Activated CD8-positive, alpha-beta memory T cell treated with anti-CD3 and anti-CD28 coated beads for 1 hour (primary cell): ENCODE results near the gene MKX.

Source experiments
- DNase-seq, 2 donors: peaks; one replicate each; pipeline ENCODE4 v3.0.0-alpha.2; 2020; ENCODE audit warnings: low read depth in 1 of 2; ENCODE audit errors: extremely low read depth in 1 of 2

MKX gene

DNA sequence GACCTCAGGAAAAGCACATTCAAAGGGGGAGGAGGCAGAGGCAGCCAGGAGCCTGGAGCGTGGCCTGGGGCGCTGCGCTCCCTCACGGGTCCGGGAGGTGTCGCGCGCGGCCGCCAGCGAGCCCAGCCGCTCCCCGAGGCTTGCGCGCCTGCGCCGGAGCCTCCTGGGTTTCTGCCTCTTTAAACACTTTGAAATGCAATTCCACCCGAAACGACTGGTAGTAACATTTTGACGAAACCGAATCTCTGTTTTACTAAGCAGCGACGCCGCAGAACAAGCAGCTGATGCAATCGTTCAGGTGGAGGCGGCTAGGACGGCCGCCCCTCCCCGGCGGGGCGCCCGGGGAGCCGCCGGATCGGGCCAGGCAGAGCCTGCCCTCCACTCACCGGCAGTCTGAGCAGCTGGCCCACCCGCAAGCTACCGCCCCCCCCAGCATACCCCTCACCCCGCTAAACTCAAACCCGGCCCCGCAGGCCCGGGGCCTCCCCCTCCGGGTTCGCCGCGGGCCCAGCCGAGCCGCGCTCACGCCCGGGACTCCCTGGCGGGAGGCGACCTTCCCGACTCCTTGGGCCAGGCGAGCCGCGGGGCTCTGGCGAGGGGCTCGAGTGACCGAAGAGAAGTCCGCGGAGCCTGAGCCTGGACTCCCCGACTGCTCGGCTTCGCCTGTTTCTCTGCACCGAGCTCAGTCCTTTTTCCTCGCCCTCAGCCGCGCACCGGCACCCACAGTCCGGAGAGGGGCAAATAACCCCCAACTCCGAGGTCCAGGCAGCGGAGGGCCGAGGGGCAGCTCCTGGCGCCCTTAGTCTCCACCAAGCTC is 3.2 kb downstream of the MKX start:
- DNase-seq, result peak; percentile 33 to 62

DNA sequence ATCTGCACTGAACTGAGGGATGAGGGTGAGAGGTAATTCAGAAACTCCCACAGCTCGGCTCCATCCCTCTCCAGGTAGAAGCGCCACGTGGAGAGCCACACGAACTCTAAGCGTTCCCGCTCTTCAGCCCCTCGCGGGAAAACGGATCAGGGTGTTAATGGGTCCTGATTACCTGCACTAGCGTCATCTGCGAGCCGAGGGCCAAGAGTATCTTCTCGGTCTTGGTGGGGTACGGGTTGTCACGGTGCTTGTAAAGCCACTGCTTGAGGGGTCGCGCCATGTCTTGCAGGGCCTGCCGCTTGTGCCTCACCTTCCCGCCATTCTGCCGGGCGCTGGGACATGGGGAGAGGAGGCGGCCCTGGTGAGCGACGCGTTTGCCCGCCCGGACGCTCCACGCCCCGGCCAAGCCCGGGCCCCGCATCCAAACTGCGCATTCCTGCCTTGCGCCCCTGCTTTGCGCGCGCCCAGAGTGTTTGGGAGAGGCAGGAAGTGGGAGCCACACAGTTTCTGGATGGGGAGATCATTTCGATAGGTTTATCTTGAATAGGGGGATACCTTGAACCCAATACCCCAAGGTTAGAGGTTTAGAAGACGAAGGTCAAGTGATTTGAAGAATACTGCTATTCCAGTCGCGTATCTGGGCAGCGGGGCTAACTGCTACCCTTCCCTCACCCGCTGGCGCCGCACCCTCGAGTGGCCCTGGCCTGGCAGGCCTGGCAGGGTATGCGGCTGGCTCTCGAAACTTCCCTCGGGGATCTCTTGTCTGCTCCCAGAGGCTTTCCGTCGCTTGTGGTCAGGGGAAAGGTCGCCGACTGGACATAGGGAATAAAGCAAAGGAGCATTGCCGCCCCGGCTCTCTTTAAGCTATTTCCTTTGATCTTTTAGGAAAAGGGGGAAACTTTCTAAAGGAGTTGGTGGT is 4.2 kb downstream of the MKX start:
- DNase-seq, result no peak

DNA sequence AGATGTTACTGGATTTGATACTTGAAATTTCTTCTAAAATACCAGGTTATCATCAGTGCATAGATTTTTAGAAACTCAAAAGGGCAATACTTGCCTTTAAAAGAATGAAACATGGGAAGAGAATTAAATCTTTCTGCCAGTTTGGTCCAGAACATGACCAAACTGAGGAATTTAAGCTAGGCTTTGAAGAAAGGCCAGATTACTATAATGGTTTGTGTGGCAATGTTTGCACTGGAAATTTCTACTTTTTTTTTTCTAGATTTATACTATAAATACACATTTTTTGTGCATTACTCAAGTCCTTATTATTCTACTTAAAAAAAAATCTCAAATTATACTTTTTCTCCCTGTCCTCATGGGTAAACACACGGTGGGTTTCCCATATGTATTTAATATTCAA is 9.2 kb downstream of the MKX start:
- no peak for DNase-seq

DNA sequence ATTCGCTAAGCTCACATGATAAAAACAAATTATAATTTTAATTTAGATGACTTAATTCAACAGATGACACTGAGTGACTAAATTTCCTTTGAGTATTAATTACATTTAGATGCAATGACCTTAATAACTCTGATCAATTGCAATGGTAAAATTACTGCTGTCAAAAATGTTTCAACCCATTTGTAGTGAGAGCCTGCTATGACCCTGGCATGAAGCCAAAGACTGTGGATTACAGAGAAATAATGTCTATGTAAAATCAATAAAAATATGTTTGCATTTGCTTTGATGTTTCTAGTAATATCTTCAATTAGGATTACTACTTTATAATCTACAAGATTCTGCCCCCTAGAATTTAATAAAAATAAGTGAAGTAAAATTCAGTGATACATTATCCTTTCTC is 15.6 kb downstream of the MKX start:
- no peak for DNase-seq

DNA sequence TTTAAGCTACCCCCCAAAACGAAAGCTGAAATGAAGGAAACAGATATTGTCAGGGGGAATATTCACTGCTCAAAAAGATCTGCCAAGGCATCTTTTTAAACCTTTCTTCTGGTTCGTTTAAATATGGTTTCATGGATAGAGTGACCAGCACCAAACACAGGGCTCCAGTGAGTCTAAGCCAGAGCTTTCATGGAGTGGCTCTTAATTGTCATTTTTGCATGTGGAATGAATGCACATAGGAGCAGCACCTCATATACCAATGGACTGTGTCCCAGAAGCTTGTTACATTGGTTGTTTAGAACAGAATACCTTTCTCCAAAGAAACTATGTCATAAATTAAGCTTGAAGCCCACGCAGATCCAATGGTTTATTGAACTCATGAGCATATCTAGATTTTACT is 17.3 kb downstream of the MKX start:
- DNase-seq, result no peak

DNA sequence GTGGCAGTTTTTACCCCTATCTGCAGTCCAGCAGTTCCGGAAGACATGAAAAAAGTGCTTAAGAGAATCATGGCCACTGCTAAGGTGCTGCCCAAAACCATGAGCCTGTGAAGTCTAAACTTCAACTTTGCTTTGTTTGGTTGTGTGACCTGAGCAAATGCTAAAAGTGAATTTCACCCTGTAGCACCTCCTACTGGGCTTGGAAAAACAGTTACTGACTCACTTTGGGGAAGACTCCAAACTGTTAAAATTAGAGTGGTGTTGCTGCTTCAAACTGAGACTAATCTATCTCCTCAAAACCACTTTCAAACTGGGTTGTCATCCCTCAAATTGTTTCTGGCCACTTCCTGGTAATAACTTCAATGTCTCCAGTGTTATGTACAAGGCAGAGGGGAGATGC is 21.3 kb downstream of the MKX start:
- no peak for DNase-seq

DNA sequence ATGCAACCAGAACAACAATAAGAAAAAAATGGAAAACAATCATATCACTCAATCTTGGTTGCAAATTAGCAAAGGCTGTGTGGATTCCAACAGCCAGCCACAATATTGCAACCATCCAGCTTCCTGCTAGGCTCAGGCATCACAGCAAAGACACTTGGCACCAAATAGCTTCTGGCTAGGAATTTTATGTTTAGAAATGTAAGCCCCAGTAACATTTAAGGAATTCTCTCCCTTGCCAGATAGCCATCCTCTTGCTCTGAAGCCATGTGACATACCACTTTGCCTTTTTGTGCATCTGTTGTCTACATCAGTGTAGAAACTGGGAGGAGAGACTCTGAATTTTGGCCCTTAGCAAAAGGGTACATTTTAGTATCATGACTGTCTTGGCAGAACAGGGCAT is 22.2 kb downstream of the MKX start:
- DNase-seq, result no peak

DNA sequence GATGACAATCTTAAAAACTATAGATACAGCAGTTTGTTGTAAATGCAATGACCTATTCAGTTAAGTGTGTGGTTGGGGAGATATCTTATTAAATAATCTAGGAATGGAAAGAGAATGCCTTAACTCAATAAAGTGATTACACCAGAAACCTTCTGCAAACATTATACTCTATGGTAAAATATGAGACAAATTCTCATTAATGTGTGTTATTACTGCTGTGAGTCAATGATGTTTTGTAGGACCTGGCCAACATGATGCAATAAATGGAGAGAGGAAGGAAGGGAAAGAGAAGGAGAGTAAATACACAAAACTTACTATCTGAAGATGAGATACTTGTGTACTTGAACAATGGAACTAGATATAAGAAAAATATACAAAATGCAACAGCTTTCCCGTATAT is 25.1 kb downstream of the MKX start:
- no peak for DNase-seq

DNA sequence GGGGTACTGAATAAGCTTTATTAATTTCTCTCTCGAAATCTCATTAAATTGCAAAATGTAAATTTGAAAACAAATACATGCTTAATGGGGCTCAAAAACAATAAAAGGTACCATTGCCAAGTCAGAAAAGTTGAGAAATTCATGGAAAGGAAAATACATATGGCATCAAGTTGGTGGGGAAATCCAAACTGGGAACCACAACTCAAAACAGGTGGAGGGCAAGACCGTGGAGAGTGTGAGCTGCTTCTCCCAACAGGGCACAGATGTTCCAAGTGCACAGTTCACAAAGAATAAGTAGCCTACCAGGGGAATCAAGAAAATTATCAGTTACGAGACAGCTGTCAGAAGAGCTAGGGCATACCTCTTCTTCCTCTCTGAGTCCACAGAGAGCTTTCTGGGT is 26.6 kb downstream of the MKX start:
- DNase-seq, result no peak

DNA sequence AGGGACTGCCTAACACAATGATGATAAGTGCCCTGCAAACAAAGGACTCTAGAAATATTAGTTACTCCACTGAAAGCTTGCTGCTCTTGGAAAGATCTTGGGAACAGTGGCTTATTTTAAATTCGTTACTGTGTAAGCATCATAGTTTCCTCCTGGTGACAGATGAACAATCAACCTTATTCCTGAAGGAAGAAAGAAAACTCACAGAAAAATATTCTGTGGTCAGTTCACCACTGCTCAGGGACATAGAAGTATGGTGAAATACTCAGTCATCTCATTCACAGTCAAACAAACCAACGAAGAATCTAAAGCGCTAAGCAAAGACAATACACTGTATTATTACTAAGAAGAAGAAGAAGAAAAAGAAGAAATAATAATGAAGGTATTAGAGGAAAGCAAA is 27.8 kb downstream of the MKX start:
- no peak for DNase-seq

DNA sequence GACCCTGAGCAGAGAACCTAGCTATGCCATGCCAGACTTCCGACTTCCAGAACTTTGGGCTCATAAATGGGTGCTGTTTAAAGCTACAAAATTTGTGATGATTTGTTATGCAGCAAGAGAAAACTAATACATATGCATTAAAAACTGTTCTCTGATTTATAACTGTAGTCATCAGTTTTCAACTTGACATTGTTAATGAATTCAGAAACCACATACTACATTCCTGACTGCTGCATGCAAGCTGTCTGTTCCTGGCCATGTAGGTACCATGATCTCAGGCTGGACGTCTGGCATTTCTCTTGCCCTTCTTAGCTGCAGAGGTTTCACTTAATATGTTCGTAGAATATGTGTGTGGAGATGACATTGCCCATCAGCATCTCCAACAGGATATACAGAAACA is 28.4 kb downstream of the MKX start:
- DNase-seq, result no peak

DNA sequence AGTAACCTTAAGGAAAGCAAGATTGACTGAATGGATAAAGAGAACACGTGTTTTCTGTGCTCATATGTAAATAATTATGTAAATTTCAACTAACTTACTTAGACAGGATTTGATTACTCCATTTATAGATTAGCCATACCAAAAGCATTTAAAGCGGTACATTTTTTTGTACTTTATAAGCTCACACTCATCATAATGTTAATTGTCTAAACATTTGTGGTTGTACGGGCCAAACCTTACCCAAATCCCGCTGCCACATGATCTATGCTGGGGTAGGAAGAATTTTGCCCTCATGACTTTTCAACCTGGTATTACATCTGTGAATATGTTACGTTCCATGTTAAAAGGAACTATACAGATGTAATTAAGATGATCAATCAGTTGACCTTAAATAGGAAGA is 29.1 kb downstream of the MKX start:
- DNase-seq, result no peak

DNA sequence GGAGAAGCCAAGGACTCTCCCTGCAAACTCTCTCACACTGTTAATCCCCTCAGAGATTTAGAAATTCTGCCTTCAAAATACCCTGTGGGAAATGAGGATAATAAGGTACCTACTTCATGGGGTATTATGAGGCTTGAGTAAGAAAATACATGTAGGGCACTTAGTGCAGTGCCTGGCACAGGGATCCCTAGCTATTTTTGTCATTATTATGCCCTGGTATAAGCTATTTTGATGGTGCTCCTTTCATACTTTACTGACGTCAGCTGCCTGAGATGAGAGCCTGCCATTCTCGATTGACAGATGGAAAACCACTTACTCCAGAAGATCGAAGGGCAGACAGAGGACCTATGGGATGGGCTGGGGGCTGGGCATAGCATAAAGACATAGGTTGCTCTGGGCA is 30.1 kb downstream of the MKX start:
- no peak for DNase-seq

DNA sequence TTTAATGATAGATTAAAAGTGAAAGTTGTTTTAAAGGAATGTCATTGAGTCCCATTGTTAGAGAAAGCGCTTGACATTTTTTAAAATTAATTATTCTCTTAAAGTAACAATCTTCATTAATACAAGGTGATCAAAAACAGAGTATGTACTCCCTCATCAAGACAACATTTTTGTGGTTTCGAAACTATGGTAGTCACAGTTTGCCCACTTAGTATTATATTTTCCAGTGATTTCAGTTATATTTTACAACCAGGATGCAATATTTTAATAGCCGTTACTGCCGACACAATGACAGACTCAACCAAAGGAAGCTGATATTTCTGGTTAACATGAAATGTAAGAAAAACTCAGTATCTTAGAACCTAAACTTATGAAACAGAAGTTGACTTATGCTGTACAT is 31.3 kb downstream of the MKX start:
- no peak for DNase-seq

DNA sequence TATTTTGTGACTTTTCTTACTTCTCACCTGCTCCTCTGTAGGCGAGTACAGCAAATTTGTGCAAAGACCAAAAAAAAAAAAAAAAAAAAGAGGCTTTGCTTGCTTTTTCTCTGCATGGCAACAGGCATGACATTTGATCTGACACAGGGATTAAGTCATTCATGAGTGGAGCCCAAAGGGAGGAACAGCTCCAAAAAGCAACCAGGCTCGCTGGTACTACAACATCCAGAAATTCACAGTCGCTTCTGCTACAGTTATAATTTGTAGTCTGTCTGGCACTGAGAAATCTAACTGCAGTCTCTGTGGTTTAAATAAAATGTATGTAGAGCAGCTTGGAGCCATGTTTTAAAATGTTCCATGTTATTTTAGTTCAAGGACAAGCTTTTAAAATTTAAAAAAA is 31.7 kb downstream of the MKX start:
- no peak for DNase-seq

DNA sequence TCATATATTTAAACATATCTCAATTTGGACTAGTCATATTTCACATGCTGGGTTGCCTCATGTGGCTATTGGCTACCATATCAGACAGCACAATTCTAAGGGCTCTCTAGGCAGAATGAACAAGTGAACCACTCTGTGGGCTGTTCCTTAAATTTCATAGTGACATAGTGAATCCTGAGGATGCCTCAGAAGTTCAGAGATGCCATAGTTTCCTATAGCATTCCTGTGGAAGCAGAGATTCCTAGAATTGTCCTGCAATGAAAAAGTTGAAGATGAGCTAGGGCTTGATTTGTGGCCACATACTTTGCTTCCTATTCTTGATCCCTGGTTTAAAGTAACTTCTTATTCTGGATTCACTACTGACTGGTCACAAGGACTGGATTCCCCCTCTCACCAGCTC is 35.6 kb downstream of the MKX start:
- DNase-seq, result no peak

DNA sequence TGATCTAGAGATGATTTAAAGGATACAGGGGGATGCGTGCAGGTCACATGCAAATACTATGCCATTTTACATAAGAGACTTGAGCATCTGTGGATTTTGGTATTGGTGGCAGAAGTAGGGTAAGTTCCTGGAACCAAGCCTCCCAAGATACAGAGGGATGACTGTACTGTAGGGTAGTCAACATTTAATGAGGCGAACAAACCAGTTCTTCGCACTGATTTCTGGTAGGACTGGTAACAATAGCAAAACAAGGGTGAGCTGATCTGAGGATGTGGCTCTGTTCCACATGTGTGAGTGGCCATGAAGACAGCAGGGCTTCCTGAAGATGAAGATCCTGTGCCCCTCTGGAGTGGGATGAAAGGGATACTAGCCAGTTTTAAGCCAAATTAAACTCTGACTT is 36.3 kb downstream of the MKX start:
- no peak for DNase-seq

DNA sequence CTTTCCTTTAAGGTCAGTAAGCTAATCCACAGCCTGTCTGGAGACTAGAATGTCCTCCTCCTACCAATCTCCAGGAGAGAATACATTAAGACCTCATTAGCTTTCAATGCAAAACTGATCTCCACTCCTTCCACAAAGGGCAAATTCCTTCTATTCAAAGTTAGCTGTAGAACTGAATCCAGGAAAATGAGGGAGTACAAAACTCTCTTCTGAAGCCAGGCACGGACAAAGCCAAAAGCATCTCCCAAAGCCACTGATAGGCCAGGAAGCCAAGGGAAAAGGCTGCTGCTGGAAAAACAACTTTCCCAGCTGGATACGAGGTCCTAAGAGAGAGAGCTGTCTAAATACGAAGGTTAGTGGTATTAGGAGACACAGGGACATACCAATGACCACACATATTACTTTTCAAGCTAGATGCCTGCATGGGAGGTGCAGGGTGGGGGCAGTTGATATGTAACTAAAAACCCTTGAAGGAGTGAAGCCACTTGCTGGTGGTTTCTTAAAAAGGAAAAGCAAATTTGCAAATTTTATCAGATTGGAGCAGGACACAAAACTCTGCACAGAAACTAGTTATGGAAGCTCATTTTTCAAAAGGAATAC is 43.6 kb downstream of the MKX start:
- no peak for DNase-seq

DNA sequence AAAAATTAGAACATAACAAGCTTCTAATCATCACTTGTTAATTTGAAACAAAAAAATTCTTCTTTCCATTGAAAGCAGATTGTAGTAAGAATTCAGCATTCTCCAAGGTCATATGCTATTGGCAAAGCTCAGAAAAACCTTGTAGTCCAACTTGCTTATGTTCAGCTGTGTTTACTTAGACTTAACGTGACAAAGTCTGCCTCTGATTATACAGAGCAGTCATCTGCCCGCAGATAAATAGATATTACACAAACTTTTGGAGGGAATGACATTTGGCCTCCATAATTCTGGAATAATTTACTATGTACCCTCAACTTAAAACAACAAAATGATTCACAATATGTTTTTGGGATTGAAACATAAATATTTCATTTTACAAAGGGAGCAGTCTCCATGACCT is 45.8 kb downstream of the MKX start:
- DNase-seq, result no peak

DNA sequence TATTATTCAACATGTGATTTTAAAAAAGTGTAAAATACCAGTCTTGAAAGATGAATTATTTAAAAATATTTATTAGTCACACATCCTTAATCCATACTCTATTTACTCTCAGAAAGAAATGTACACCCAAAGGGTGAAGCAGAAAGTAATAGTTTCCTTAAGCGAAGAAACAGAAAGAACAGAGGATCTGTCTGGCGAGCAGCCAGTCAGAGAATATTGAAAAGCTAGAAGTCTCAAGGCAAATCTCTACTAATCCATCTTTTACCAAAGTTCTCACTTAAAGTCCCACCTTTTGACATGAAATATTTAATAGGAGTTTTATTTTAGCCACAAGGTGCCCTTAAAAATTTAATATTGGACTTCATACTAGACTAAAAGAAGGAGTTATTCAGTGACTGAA is 46.7 kb downstream of the MKX start:
- DNase-seq, result no peak

DNA sequence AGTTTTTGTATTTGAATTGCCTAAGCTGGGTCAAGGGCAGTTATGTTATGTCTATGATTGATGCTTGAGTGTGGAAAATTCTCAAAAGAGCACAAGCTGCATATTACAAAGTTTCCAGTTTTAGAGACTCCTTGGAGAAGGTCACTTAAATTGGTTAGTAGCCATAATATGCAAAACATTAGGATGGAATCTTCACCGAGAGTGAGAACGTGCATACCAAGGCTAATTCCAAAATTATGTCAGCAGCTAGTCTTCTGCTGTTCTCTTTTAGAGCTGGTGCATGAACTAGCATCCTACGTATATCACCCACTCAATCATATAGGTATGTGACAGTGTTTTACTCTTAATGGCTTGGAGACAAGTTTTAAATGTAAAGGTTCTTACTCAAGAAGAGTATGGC is 49.2 kb downstream of the MKX start:
- no peak for DNase-seq

DNA sequence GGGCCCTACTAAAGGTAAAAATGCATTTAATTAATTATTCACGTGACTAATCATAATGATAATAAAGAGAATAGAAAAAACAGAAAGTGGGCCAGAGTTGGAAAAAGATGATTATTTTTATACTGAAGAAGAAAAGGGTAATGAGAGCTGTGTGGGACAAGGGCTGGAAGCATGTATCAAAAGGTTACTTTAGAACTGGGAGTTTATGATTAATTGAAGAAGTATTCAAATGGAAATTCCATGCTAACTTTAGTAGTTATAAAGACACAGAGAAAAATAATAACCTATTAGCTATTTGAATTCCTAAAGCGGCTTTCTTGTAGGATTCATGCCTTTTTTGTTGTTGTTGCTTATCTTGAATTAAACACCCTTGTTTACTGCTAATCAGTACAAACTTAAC is 49.9 kb downstream of the MKX start:
- no peak for DNase-seq
